Testis (tissue), 3 donors: ENCODE results near the gene MIGA2. TPM values are rescaled to one million over a fixed set of nuclear protein-coding genes. Genes with fewer than 3 reads are reported as not detected.

ENCODE experiments used
- DNase-seq: peaks from one replicate; pipeline ENCODE4 v3.0.0-alpha.2; 2019
- H3K27ac ChIP-seq, 2 donors: fragments of 200-600 bp; sonication (generic); one replicate each; pipeline ENCODE4 v1.5.1; 2019
- H3K27me3 ChIP-seq: fragments of 200-600 bp; sonication (generic); one replicate; pipeline ENCODE4 v1.5.1; 2019
- H3K36me3 ChIP-seq: fragments of 200-600 bp; sonication (generic); one replicate; pipeline ENCODE4 v1.5.1; 2017; ENCODE audit warnings: low read depth; ENCODE audit errors: missing control alignments
- H3K4me1 ChIP-seq: fragments of 200-600 bp; sonication (generic); one replicate; pipeline ENCODE4 v1.5.1; 2019
- H3K4me3 ChIP-seq, 2 donors: fragments of 200-600 bp; sonication (generic); one replicate each; pipeline ENCODE4 v1.5.1; 2017 to 2019
- H3K9me3 ChIP-seq: fragments of 200-600 bp; sonication (generic); one replicate; pipeline ENCODE4 v1.5.1; 2017
- POLR2A ChIP-seq: fragments of 450-650 bp; IDR thresholded peaks from one replicate; pipeline ENCODE4 v1.6.1; 2017; ENCODE audit warnings: antibody characterized with exemption, mild to moderate bottlenecking, moderate library complexity
- WGBS, 2 donors: methylation state at CpG; one replicate each; pipeline ENCODE4 v1.1.5; 2018; 5-methylcytosine and 5-hydroxymethylcytosine counted together
- intact Hi-C: fragments of 100-400 bp; cut with DNase I; formaldehyde crosslinking; loops from one replicate; pipeline ENCODE4 v1.15.1; 2023; ENCODE audit warnings: low total_unique reads
- polyA plus RNA-seq: library from polyadenylated mRNA; stranded (reverse); fragments of 350-450 nt; fragmentation: Illumina TruSeq; extraction: RNeasy Lipid Tissue Mini Kit (QIAGEN cat#74804); gene quantifications from one replicate; pipeline ENCODE4 v1.2.3, GENCODE V29; 2014; ENCODE audit warnings: low read depth, low replicate concordance; ENCODE audit not compliant: insufficient read depth
- total RNA-seq, 2 donors: library from RNA; depleted of rRNA; stranded (reverse); fragments of >200 nt; gene quantifications; one replicate each; pipeline ENCODE4 v1.2.3, GENCODE V29; 2016
- TF ChIP-seq, protein P1 (sequence below), 3 experiments: fragments of 450-650 bp in 2 of 3; fragments of 200-600 bp in 1 of 3; sonication (generic) in 1 of 3; IDR thresholded peaks; one replicate each; pipeline ENCODE4 v1.5.1; 2016 to 2019; ENCODE audit warnings: antibody characterized with exemption in 3 of 3, mild to moderate bottlenecking in 2 of 3, moderate library complexity in 1 of 3

The MIGA2 gene
- total and polyA plus RNA-seq, 3 donors from 2014 or later, result 22.9 to 42.7 (median 42.0) TPM

- H3K4me3 ChIP-seq, result no peak overlapping the region
- intact Hi-C loops, result no loop called here
These were observed 26.6 kb downstream of the MIGA2 start for GRCh38 chr9:129063061-129063460.

DNA sequence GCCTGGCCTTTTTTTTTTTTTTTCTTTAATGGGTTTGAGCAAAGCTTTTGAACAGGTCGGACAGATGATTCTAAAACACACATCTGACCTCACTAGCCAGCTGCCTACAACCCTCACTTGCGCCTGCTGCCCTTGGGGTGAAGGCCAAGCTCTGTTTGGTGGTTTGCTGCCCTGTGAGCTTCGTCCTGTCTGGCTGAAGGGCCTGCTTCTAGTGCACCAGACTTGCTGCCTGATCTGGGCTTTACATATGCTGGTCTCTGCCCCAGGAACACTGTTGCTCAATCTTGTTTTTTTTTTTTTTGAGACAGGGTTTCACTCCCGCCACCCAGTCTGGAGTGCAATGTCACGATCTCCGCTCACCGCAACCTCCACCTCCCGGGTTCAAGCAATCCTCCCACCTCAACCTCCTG is 28.1 kb downstream of the MIGA2 start:
- Histone ChIP-seq H3K36me3 (no peaks in the 10 kb centered on the region), H3K27ac (no peak overlapping the region), H3K27me3 (no peaks in the 10 kb centered on the region), H3K9me3 (no peaks in the 10 kb centered on the region), H3K4me1 (no peaks in the 10 kb centered on the region), H3K4me3 (no peak overlapping the region)
- intact Hi-C loops, result no loop called here
- no peak for DNase-seq
- TF ChIP-seq POLR2A, result no peak
- TF ChIP-seq, protein P1, sequence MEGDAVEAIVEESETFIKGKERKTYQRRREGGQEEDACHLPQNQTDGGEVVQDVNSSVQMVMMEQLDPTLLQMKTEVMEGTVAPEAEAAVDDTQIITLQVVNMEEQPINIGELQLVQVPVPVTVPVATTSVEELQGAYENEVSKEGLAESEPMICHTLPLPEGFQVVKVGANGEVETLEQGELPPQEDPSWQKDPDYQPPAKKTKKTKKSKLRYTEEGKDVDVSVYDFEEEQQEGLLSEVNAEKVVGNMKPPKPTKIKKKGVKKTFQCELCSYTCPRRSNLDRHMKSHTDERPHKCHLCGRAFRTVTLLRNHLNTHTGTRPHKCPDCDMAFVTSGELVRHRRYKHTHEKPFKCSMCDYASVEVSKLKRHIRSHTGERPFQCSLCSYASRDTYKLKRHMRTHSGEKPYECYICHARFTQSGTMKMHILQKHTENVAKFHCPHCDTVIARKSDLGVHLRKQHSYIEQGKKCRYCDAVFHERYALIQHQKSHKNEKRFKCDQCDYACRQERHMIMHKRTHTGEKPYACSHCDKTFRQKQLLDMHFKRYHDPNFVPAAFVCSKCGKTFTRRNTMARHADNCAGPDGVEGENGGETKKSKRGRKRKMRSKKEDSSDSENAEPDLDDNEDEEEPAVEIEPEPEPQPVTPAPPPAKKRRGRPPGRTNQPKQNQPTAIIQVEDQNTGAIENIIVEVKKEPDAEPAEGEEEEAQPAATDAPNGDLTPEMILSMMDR (IDR thresholded peaks at IDR 0.05), result no peak
- WGBS, 2 donors, result 95% methylated on average over 8 of the region's 8 CpGs

More at GRCh38 chr9:129063061-129063460, 26.6 kb downstream of the MIGA2 start:
- H3K36me3 ChIP-seq, result no peaks in the 10 kb centered on the region
- DNase-seq, result no peak
- TF ChIP-seq, protein P1 (IDR thresholded peaks at IDR 0.05), result no peak
- no peak for TF ChIP-seq POLR2A
- H3K27ac ChIP-seq, result no peak overlapping the region
- no peaks in the 10 kb centered on the region for H3K4me1 ChIP-seq
- 83 to 93% methylated on average over 1 to 9 of the region's 9 CpGs for WGBS, 2 donors
- no peaks in the 10 kb centered on the region for H3K27me3 ChIP-seq
- H3K9me3 ChIP-seq, result no peaks in the 10 kb centered on the region

DNA sequence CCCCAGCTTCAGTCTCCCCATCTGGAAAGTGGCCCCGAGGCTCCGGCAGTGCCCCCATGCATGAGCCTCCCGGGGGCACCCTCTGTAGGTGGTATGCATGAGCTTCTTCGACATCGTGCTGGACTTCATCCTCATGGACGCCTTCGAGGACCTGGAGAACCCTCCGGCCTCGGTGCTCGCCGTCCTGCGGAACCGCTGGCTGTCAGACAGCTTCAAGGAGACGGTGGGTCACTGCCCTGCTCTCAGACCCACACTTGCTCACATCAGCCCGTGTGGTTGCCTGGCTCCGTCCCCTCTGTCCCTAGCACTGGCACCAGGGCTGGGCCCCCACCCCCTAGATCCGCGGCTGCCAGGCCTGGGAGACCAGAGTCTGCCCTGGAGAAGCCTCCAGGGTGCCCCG is 31.7 kb downstream of the MIGA2 start:
- TF ChIP-seq, protein P1 (IDR thresholded peaks at IDR 0.05), result no peak
- TF ChIP-seq POLR2A, result no peak
- Histone ChIP-seq H3K27ac (no peak overlapping the region), H3K36me3 (no peaks in the 10 kb centered on the region), H3K4me3 (no peak overlapping the region), H3K9me3 (no peaks in the 10 kb centered on the region), H3K27me3 (no peaks in the 10 kb centered on the region), H3K4me1 (no peaks in the 10 kb centered on the region)
- WGBS, 2 donors, result 89 to 93% methylated on average over 8 to 19 of the region's 19 CpGs
- no peak for DNase-seq
- intact Hi-C loops, result no loop called here

DNA sequence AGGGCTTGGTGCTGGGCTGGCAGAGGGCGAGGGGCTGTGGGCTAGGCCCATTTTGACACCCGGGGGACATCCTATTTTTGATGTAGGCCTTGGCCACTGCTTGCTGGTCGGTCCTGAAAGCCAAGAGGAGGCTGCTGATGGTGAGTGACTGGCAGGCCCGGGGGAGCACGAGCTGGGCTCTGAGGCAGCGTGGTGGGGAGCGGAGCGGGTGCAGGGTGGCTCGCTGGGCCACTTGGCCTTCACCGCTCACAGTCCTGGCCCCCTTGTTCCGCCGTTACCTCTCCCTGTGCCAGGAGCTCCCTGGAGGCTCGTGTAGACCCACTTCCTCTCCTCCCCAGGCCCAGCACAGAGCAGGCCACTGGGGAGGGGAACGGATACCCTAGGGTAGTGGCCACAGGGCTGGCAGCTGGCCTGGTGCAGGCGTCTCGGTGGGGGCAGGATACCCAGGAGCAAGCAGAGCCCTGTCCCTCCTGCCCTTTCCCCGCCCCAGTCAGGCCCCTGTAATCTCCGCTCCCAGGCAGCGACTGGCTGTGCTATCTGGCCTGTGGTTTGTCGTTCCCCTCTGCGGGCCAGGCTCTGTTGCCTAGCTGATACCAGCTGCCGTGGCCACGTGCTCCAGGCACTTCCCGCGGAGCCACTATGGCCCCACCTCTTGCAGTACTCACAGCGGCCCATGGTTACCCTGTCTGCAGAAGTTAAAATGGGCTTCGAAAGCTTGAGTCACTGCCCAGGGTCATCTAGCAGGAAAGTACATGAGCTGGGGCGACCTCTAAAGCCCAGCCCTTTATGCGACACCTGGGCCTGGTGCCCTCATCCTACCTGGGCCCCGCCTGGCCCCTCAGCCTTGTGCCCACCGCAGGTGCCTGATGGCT is 32.8 kb downstream of the MIGA2 start:
- DNase-seq, result peak; percentile 72

More for the DNA sequence above, 32.8 kb downstream of the MIGA2 start:
- Histone ChIP-seq H3K36me3 (no peaks in the 10 kb centered on the region), H3K4me1 (no peaks in the 10 kb centered on the region), H3K27ac (no peak overlapping the region), H3K27me3 (no peaks in the 10 kb centered on the region), H3K4me3 (no peak overlapping the region), H3K9me3 (no peaks in the 10 kb centered on the region)
- intact Hi-C loops, result no loop called here
- TF ChIP-seq, protein P1 (IDR thresholded peaks at IDR 0.05), result no peak
- no peak for TF ChIP-seq POLR2A
- WGBS, 2 donors, result 72 to 87% methylated on average over 16 to 30 of the region's 31 CpGs
